Activated CD8-positive, alpha-beta T cell treated with anti-CD3 and anti-CD28 coated beads for 36 hours (primary cell): ENCODE results near the gene COL19A1. TPM values are rescaled to one million over a fixed set of nuclear protein-coding genes. Genes with fewer than 3 reads are reported as not detected.

Experiments
- ATAC-seq: fragments of 200-7000 bp; cut with Tn5 transposase; one replicate; pipeline ENCODE4 v1.10.0; 2021; ENCODE audit warnings: mild to moderate bottlenecking, moderate library complexity
- CTCF ChIA-PET: fragments of 350-600 bp; sonication (Branson Sonifier 250); formaldehyde crosslinking; loops from one replicate; lab custom pipeline; 2021; ENCODE audit warnings: antibody characterized with exemption; lab: Charles Lee
- POLR2A ChIA-PET: fragments of 350-600 bp; sonication (Branson Sonifier 250); formaldehyde crosslinking; loops from one replicate; lab custom pipeline; 2021; ENCODE audit warnings: antibody characterized with exemption; lab: Charles Lee
- DNase-seq: peaks from one replicate; pipeline ENCODE4 v3.0.0-alpha.2; 2020
- H3K27ac Mint-ChIP-seq: one replicate; pipeline ENCODE4 v1.8.0; 2021; ENCODE audit warnings: mild to moderate bottlenecking, mixed read lengths
- H3K27me3 Mint-ChIP-seq: one replicate; pipeline ENCODE4 v1.8.0; 2021; ENCODE audit warnings: mixed read lengths
- H3K36me3 Mint-ChIP-seq: one replicate; pipeline ENCODE4 v1.8.0; 2021; ENCODE audit warnings: low read depth, mixed read lengths
- H3K4me1 Mint-ChIP-seq: one replicate; pipeline ENCODE4 v1.8.0; 2021; ENCODE audit warnings: low read depth, mixed read lengths
- H3K4me3 Mint-ChIP-seq: one replicate; pipeline ENCODE4 v1.8.0; 2021; ENCODE audit warnings: mild to moderate bottlenecking, moderate library complexity, mixed read lengths
- H3K9me3 Mint-ChIP-seq: one replicate; pipeline ENCODE4 v1.8.0; 2021; ENCODE audit warnings: mixed read lengths
- intact Hi-C: fragments of 100-400 bp; cut with micrococcal nuclease; formaldehyde crosslinking; loops from one replicate; pipeline ENCODE4 v1.10.0; 2022
- total RNA-seq, 2 experiments: library from RNA; stranded (reverse); gene quantifications; one replicate each; pipeline ENCODE4 v1.2.3, GENCODE V29; 2021
- TF ChIP-seq, protein P1 (sequence below): fragments of 200-600 bp; IDR thresholded peaks from one replicate; pipeline ENCODE4 v1.8.0; 2022; ENCODE audit warnings: antibody characterized with exemption, mild to moderate bottlenecking

The COL19A1 gene
- total RNA-seq = under 1 TPM in 1 of 2 experiments, not detected in 1; 0.14 TPM

DNA sequence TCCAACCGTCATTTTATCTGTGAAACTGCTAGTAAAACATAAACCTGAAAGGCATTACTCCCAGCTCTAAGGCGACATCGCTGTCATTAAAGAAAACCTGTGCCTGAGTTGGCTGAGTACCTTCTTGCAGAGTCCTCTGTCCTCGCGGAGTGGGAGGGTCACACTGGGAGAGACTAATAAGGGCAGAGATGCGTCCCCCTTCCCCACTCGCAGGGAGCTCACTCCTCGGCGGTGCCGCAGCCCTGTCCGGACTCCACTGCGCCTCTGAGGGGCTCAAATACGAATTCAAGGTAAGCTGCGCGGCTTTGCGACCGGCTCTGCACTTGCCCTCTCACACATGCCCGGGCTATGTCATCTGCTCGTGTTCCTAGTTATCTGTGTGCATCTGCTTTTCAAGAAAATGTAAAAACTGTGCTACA is at the start of gene COL19A1:
Gene COL19A1 (plus strand): TSS at position 206 of the 419 bp plus-strand sequence. CDS start 13,012 bp downstream, outside the sequence.
- ChIA-PET CTCF (interaction anchor here (0.8 to 1.6 kb wide), 8 partner anchors 13 to 137 kb away, joined by 3 to 5 read pairs (median 4); no protein-coding TSS in a partner anchor), POLR2A (interaction anchor here (1.2 kb wide), 1 partner anchor 69 kb away, joined by 3 read pairs; the partner anchor contains the start of gene LMBRD1)
- Mint-ChIP-seq H3K27me3 (peaks cover 24% of the 10 kb centered on the region), H3K4me3 (peak within 1 kb of the TSS; percentile 74), H3K4me1 (peaks cover 17% of the 10 kb centered on the region), H3K27ac (peak within 1 kb of the TSS; percentile 63), H3K36me3 (no peaks in the 10 kb centered on the region), H3K9me3 (no peaks in the 10 kb centered on the region)
- TF ChIP-seq, protein P1, sequence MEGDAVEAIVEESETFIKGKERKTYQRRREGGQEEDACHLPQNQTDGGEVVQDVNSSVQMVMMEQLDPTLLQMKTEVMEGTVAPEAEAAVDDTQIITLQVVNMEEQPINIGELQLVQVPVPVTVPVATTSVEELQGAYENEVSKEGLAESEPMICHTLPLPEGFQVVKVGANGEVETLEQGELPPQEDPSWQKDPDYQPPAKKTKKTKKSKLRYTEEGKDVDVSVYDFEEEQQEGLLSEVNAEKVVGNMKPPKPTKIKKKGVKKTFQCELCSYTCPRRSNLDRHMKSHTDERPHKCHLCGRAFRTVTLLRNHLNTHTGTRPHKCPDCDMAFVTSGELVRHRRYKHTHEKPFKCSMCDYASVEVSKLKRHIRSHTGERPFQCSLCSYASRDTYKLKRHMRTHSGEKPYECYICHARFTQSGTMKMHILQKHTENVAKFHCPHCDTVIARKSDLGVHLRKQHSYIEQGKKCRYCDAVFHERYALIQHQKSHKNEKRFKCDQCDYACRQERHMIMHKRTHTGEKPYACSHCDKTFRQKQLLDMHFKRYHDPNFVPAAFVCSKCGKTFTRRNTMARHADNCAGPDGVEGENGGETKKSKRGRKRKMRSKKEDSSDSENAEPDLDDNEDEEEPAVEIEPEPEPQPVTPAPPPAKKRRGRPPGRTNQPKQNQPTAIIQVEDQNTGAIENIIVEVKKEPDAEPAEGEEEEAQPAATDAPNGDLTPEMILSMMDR = no peak
- ATAC-seq (peak; percentile 62), DNase-seq (peak; percentile 39)
- intact Hi-C loops = no loop called here

DNA sequence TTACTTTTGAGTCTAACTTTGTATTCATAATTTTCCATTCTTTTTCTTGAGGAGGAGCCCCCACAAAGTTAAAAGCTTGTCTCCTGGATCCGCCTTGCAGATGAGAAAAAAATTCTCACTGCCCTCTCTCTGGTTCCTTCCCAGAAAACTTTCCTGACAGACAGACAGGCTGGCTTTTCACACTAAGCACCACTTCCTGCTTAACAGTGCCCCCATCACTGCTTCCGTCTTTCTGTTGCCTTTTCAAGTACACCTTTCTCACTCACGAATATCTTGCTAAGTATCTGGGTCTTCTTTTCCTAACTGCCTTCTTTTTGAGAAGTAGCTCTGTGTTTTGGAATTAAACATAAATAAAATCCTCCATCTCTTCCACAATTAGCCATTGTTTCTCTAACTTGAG is 49.8 kb upstream of the COL19A1 start:
- TF ChIP-seq, protein P1 = no peak
- H3K4me3 Mint-ChIP-seq = peak overlapping the region; percentile 62
- no peaks in the 10 kb centered on the region for H3K9me3 Mint-ChIP-seq
- ATAC-seq (peak; percentile 43), DNase-seq (peak; percentile 32)
- intact Hi-C loops = loop anchor here (2.0 kb wide), 1 partner anchor 20 kb away; the partner anchor contains the start of gene LMBRD1
- ChIA-PET POLR2A (no interaction called here), CTCF (interaction anchor here (0.9 to 7.0 kb wide), 3 partner anchors 17 to 26 kb away, joined by 3 to 64 read pairs (median 5); partner anchors contain the start of gene LMBRD1)
- peak overlapping the region; percentile 88 for H3K27ac Mint-ChIP-seq
- peaks cover 50% of the 10 kb centered on the region for H3K4me1 Mint-ChIP-seq
- H3K36me3 Mint-ChIP-seq = no peaks in the 10 kb centered on the region
- H3K27me3 Mint-ChIP-seq = no peaks in the 10 kb centered on the region

DNA sequence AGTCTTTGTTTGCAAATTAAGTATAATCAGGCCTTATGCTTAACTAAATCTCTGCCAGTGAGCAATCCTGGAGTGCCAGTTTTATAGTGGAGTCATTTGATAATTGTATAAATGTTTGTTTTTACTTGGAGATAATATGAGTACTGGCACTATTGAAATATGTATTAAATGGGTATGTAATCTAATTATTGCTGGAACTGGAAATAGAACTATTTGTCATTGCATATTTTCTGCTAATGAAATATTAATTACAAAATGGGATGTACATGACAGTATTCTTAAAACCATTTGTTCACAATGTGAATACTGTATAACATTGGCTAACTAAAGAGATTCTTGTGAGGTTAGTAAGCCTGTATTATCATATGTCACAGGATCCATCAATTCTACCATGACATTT is 49.0 kb upstream of the COL19A1 start:
- ChIA-PET CTCF (interaction anchor here (7.0 kb wide), 1 partner anchor 18 kb away, joined by 64 read pairs; the partner anchor contains the start of gene LMBRD1), POLR2A (no interaction called here)
- TF ChIP-seq, protein P1 = no peak
- no peak overlapping the region for H3K4me3 Mint-ChIP-seq
- H3K4me1 Mint-ChIP-seq = peaks cover 43% of the 10 kb centered on the region
- no peak overlapping the region for H3K27ac Mint-ChIP-seq
- ATAC-seq (no peak), DNase-seq (no peak)
- H3K36me3 Mint-ChIP-seq = no peaks in the 10 kb centered on the region
- H3K9me3 Mint-ChIP-seq = no peaks in the 10 kb centered on the region
- H3K27me3 Mint-ChIP-seq = no peaks in the 10 kb centered on the region
- intact Hi-C loops = loop anchor here (2.0 kb wide), 1 partner anchor 21 kb away; the partner anchor contains the start of gene LMBRD1

DNA sequence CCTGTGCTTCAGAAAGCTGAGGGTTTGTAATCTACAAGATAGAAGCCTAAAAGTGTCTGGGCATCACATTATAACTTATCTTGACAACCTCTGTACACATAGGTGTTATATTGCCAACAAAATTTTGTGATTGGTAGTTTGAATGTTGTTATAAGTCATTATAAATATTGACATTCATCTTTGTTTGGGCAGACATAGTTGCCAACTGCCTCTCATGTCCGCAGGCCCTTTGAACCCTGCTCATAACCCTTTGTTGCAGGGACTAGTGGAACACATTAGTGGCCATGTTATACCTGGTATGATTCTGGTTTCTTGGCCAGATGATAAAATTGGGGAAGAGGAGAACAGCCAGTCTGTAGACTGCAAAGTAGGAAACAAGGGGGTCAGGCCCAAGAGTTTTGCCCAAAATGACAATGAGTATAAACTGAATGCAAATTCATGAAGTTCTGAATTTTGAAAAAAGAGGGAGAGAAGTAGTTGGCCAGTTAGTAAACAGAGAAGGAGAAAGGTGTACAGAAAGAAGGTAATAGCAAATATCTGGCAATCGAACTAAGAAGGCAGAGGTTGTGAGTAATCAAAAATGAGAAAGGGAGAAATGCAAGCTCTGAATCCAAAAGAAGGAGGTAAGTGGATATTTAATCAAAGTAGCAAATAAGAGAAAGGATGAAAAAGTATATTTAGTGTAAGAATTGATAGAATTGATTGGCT is 48.0 kb upstream of the COL19A1 start:
- Mint-ChIP-seq H3K4me1 (peaks cover 34% of the 10 kb centered on the region), H3K9me3 (no peaks in the 10 kb centered on the region), H3K36me3 (no peaks in the 10 kb centered on the region), H3K27ac (no peak overlapping the region), H3K4me3 (no peak overlapping the region), H3K27me3 (no peaks in the 10 kb centered on the region)
- CTCF ChIA-PET = no interaction called here
- POLR2A ChIA-PET = no interaction called here
- no peak for DNase-seq
- intact Hi-C loops = no loop called here
- TF ChIP-seq, protein P1 = no peak
- ATAC-seq = no peak

DNA sequence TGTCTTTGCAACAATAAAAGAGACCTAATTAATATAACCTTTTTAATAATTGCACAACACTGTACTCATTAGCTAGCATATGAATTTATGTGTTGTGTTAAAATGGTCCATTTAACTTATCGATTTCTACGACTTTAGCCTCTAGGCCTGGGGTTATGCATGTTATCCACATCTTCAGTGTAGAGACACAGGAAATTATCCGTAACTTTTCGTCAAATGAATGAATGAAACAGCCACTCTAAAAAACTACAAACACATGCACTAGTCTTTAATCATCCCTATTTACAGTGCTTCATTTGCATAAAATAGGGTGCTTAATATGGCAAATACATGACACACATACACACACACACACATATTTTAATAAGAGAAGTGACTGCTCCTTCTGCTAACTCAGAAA is 47.2 kb upstream of the COL19A1 start:
- Mint-ChIP-seq H3K27me3 (no peaks in the 10 kb centered on the region), H3K36me3 (no peaks in the 10 kb centered on the region), H3K27ac (no peak overlapping the region), H3K4me1 (peaks cover 28% of the 10 kb centered on the region), H3K4me3 (no peak overlapping the region), H3K9me3 (no peaks in the 10 kb centered on the region)
- ChIA-PET POLR2A (no interaction called here), CTCF (no interaction called here)
- ATAC-seq (no peak), DNase-seq (no peak)
- intact Hi-C loops = no loop called here
- TF ChIP-seq, protein P1 = no peak
